HG03039 (cell line): ENCODE measurements around the gene SNRPE.
"Not testable (repeated sequence)": the region's sequence is repeated elsewhere in the genome, so short reads cannot be mapped to it uniquely, and the experiment has no call there.

ENCODE experiments used
- ATAC-seq: cut with Tn5 transposase; IDR thresholded peaks from one replicate; pipeline ENCODE4 v1.9.1; 2021; ENCODE audit warnings: mild to moderate bottlenecking, moderate library complexity; ENCODE audit not compliant: unreplicated experiment

Gene SNRPE

DNA sequence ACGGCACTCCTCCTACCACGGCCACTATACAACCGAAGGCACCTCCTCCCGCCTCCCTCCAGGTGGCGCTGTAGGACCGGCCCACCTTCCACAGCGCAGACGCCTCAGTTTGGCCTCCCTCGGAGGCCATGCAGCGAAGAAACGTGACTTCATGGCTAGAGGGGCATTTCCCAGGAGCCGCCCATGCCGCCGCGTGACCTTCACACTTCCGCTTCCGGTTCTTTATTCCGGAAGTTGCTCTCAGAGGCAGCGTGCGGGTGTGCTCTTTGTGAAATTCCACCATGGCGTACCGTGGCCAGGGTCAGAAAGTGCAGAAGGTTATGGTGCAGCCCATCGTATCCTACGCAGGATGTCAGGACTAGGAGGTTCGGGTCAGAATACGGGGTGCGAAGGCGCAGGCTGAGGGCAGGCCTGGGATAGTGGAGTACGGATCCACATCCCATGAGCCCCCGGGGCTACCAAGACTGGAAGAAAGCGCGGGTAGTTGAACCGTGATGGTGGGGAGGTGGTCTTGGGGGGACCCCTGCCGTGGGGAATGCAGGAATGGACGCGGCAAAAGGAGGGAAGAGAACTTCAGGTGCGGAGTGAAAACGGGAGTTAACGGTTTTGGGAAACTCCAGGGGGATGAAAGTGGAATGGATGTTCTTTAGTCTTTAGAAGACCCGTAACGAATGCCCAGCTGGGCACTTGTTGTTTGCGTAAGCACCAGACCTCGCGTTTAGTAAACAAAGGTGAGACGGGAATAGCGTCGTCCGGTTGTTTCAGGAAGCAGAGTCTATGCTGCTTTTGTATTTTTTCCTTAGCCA, at the start of gene SNRPE:
TSS of gene SNRPE (plus strand) at position 221 of the 806 bp plus-strand sequence. CDS start at position 282, 61 bp downstream.
- peak; percentile 95 for ATAC-seq

DNA sequence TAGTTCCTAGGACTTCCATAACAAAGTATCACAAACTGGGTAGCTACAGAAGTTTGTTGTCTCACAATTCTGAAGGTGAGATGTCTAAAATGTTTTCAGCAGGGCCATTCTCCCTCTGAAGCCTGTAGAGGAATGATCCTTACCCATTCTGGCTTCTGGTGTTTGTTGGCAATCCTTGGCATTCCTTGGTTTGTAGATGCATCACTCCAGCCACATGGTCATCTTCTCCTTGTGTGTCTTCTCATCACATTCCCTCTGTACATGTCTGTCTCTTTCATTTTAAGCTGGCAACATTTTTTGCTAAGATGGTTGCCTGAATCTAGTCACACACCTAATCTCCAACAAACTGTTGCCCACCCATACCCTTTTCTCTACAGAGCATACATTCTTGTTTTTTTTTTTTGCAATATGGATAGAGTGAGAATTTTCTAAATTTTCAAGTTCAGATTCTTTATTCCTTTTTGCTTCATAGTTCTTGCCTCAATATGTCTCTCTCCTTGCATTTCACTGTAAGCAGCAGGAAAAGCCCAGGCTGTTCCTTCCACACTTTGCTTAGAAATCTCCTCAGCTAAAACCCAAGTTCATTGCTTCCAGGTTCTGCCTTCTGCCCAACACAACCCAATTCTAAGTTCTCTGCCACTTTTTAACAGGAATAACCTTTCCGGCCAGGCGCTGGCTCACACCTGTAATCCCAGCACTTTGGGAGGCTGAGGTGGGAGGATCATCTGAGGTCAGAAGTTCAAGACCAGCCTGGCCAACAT, 47.6 kb upstream of the SNRPE start:
- no peak for ATAC-seq

DNA sequence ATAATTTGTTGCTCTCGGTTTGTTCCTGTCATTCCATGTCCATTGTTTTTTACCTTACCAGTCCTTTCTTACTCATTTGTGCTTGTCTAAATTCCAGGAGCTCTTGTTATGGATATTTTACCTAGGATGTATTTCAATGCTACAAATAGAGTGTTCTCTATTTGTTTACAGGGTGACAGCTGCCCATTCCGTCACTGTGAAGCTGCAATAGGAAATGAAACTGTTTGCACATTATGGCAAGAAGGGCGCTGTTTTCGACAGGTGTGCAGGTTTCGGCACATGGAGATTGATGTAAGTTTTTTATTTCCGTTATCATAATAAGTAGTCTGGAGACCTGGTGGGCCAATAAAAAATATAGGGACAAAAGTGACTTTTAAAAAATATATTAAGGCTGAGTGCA, 43.0 kb upstream of the SNRPE start:
- ATAC-seq = no peak

DNA sequence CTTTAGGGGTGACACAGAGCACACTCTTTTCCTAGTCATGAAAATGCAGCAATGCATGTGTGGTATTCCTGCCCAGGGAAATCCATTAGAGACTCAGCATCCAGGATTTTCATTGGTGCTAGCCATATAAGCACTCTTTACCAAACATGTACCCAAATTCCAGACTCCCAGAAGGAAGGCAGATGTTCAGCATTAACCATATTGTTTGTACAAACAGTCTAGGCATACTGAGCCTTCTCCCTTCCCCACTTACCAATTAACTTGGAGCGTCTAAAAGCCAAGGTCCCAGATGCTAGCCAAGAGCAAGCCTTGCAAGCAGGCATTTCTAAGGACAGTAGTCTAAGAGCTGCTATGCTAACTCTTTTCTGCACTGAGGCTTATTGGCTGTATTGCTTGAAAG, 38.1 kb upstream of the SNRPE start:
- no peak for ATAC-seq

DNA sequence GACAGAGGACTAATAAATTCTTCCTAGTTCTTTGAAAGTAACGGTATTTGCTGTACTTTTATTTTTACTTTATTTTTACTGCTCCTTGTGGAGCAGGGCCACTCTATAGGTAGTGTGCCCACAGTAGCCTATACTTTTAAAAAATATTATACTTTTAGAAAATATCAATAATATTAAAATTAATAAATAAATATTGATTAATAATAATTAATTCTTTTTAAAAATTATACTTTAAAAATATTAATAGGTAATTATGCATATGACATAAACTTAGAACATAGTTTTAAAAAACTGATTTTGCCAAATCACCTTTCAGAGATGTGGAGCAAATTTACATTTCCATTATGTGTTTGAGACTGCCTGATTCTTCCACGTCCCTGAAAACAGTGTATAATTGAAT, 35.2 kb upstream of the SNRPE start:
- ATAC-seq = no peak

DNA sequence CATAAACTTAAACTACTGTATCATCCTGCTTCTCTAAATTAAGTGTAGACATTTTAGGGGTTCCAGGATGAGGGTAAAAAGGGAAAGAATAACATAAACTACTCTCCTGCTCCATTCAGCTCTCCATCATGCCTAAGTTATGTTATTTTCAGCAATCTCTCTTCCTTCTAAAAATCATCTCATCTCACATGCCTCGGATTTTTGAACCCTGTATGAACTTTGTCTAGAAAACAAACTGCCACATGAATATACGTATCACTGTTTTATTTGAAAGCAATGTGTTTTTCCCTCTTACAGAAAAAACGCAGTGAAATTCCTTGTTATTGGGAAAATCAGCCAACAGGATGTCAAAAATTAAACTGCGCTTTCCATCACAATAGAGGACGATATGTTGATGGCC, 33.4 kb upstream of the SNRPE start:
- no peak for ATAC-seq

DNA sequence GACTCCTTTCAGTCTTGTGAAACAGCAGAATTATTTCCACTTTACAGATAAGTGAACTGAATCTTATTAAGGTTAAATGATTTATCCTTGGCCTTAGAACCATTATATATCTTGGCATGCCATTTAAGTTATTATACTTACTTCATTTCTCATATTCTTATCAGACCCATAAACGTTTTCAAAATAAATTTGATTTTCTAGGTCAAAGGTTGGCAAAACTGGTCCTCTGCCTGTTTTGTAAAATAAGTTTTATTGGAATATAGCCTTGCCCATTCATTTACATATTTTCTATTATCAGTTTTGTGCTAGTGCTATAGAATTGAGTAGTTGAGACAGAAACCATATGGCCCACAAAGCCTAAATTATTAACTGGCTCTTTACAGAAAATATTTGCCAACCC, 32.9 kb upstream of the SNRPE start:
- no peak for ATAC-seq

DNA sequence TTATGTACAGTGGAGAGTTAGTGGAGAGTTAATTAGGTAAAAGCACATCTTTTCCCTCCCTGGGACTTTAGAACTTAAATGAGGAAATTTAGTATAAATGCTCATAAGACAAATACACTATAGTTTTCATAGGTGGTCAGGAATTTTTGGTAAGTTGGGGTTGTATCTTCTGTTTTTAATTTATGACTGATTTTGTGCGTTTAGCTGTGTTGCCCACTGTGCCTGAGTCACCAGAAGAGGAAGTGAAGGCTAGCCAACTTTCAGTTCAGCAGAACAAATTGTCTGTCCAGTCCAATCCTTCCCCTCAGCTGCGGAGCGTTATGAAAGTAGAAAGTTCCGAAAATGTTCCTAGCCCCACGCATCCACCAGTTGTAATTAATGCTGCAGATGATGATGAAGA, 32.2 kb upstream of the SNRPE start:
- ATAC-seq = not testable (repeated sequence)

DNA sequence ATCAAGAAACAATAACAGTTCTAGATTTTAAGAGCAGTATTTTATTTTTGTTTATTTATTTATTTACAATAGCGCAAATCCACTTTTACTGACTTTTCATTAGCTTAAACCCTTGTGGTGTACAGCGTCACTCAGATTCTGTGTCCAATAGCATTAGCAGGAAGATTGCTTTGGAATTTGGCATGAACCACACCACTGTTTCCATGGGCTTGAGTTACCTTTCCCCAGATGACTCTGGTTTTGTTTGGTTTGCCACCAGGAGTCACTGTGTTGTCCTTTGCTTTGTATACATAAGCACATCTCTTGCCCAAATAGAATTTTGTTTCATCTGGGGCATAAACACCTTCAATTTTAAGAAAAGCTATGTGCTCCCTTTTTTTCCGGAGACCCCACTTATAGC, 25.9 kb upstream of the SNRPE start:
- no peak for ATAC-seq

DNA sequence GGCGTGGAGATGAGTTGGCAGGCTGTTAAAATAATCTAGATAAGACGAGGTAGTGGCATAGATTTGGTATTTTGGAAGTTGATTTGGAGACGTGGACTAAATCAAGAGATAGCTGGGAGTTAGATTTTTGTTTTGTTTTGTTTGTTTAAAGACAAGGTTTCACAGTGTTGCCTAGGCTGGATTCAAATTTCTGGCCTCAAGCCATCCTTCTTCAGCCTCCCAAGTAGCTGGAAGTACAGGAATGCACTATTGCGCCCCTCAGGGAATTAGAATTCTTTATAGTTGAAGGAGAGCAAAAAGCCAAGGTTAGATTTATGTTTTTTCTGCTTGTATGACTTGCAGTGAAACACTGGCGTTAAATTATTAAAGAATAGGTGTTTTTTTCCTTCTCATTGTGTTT, 22.3 kb upstream of the SNRPE start:
- no peak for ATAC-seq

DNA sequence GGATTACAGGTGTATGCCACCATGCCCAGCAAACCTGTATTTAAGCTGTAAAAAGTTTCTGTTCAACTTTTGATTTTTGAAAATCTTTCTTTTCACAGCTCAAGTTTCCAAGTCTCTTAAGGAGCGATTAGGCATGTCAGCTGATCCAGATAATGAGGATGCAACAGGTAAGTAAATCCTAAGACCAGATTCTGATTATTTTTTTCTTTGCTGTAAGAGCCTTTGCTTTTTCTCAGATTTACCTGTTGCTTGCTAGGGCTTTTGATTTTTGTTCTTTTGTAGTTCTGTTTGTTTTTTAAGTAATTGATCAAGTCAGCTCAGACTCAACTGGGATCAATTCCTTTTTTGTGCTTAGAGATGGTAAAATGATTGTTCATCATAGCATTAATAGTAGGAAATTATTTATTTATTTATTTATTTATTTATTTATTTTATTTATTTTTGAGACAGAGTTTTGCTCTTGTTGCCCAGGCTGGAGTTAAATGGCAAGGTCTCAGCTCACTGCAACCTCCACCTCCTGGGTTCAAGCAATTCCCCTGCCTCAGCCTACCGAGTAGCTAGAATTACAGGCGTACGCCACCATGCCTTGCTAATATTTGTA, 21.1 kb upstream of the SNRPE start:
- ATAC-seq = no peak

DNA sequence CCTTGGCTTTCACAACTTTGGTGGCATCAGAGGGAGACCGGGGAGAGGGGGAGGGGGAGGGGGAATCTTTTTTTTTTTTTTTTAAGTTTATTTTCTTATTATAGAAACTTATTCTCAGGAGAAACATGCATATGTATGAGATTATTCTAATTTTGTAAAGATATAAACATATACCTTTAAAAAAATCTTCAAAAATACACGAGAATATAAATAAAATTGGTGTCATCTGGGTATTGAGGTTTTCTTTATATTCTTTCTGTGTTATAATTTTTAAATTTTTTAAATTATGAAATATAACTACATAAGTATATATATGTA, 18.9 kb upstream of the SNRPE start:
- no peak for ATAC-seq

DNA sequence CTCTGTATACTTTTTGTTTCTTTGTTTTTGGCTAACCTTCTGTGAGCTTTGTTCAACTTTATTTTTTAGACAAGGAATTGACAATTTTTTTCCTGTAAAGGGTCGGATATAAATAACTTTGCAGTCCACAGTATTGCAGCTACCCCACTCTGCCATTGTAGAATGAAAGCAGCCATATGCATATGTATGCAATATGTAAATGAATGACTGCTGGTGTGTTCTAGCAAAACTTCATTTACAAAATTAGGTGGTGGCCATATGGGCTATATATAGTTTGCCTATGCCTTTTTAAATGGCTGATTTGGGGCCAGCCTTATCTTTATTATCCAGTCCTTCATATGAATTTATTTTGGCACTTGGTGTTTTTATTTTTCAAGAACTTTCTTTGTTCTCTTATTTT, 18.0 kb upstream of the SNRPE start:
- ATAC-seq = no peak

DNA sequence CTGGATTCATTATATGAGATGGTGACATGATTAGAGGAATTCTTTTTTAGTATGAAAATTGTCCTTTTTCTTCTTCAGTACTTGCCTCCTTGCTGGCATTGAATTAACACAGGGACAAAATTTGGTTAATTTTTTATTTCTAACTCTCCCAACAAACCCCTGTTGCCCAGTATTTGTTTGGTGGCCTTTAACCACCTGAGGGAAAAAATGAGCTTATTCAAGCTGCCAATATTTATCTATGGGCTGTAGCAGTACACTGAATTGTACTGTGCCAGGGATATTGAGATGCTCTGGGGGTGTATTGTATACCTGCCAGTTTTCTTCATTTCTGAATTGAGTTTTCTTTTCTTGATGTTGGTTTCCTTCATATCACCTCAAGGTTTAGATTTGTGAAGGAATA, 8.3 kb upstream of the SNRPE start:
- not testable (repeated sequence) for ATAC-seq

DNA sequence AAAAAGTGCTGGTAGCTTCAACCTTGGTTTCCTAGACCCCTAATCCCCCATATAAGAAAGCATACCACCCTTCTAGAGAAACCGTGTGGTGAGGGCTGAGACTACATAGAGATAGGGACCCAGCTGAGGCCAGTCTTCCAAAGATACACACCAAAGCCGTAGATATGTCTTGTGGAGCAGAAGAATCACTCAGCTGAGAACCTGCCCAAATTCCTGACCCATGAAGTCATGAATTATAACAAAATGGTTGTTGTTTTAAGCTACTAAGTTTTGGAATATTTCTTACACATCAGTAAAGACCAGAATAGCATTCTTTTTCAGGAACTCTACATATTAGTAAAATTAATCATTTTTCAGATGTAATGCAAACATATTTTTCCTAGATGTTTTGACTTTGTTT, 3.3 kb upstream of the SNRPE start:
- no peak for ATAC-seq

DNA sequence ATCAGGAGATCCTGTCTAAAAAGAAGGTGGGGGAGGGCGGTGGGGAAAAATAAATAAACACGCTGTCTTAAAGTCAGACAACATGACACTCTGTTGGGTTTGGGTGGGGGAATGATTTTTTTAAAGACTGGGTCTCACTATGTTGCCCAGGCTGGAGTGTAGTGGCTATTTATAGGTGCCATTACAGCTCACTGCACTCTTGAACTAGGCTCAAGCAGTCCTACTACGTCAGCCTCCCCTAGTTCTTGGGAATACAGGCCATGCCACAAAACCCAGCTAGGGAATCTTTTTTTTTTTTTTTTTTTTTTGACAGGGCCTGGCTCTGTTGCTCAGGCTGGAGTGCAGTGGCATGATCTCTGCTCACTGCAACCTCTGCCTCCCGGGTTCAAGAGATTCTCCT, 2.4 kb upstream of the SNRPE start:
- ATAC-seq = no peak

DNA sequence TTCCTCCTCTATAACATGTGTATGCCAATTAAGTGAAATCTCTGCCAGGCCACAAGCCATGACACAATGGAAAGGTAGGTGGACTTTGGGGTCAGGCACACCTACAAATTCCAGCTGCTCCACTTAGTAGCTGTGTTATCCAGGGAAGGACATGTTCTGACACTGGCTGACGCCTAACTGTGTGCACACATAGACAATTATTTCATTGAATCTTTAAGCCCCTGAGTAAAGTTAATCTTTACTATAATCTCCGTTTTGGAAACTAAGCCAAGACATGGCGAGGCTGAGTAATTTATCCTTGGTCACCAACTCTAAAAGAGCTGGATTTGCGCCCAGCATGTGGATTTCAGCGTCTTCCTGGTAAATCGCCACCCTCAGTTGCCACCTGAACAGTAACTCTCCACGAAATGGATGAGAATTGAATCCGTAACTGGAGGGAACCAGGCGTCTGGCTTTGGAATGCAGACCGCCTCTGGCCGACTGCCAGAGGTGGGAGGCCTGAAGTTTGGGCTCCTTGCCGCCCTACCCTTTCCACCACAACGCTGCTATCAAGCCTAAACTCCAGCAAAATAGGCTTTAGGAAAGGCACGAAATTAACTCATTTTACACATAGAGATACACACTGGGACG, 888 bp upstream of the SNRPE start:
- ATAC-seq = no peak

DNA sequence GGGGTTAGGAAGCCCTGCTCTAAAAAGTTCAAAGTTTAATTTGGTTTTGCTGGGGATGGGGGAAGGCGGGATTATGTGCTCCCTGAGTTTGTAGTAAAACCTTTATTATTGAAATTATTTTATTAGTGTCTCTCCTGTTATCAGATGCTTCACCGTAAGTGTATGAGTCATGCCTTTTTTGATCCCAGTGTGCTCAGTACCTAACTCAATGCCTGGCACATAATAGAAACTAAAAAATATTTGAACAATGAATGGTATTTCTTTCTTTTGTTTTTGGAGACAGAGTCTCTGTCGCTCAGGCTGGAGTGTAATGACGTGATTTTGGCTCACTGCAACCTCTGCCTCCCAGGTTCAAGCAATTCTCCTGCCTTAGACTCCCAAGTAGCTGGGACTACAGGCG, 6.4 kb downstream of the SNRPE start:
- no peak for ATAC-seq

DNA sequence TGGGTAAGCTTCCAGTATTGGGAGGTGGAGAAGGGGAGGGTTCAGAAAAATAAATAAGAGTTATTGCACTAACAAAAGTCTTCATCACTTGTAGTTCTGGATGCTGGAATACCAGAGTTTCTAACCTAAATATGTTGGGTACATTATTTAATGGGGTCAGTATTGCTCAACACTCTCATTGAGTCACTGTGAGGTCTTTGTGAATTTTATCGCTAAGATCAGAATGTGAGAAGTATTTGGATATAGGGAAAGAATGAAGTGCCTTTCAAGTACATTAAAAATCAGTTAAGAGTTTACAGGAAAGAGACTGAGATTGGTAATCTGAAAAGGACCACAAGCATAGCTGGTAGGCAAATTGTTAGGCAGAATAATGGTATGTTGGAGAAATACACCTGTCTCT, 8.8 kb downstream of the SNRPE start:
- ATAC-seq = no peak

DNA sequence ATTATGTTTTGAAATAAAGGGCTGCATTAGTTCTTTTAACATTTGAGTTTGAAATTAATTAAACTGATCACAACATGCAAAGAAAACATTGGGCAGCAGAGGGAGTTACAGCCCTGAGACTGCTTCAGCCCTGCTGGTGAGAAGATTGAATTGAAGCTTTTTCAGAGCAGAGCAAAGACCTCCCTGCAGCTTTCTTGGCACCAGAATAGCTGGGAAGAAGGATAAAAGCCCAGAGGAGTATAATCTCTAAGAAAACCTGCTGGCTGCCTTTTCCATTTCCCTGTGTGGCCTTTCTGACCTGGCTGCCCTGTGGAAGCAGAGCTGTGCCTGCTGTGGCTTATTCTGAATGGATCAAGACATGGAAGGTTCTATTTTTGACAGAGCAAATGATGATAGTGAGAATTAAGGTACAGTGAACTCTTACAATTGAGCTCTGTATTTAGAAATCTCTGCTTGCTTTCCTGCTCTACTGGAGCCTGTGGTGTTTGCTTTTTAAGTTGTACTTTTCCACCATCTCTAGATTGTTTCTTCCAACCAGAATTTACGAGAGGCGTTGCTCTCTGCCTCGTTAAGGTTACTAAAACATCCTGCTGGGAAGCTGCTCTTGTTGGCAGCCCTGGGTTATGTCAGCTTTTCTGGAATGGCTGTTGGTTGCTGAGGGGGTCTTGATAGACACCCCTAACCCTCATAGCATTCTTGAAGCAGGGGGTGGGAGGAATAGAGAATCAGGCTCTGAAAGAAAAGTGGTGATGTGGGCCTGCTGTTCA, 9.9 kb downstream of the SNRPE start:
- ATAC-seq = no peak

DNA sequence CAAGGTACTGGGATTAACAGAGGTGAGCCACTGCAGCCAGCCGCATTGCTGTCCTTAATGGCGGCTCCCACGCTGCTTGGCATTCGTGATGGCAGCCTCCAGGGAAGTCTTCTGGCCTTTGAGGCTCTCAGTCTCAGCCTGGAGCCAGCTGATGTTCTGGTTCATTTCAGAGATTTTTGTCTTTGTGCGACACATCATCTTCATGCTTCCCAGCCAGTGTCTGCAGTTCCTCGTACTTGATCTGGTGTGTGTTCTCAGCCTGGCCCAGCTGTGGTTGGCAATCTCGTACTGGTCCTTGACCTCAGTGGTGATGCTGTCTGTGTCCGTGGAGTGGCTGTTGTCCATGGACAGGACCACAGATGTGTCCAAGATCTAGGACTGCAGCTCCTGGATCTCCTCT, 11.7 kb downstream of the SNRPE start:
- ATAC-seq = no peak
